Endodermal cell (in vitro differentiated cells): Measurements from ENCODE around the gene GSDME. TPM values are rescaled to one million over a fixed set of nuclear protein-coding genes. Genes with fewer than 3 reads are reported as not detected.

ENCODE experiments used
- DNase-seq: peaks from one replicate; pipeline ENCODE4 v3.0.0-alpha.2; 2017
- H3K27ac ChIP-seq: 2 replicates; pipeline ENCODE4 v1.5.1; 2013; ENCODE audit warnings: mild to moderate bottlenecking, low read depth, low read length, moderate library complexity
- H3K27me3 ChIP-seq: 2 replicates; pipeline ENCODE4 v1.6.1; 2013; ENCODE audit warnings: mild to moderate bottlenecking, low read length, moderate library complexity; ENCODE audit not compliant: insufficient read depth, control insufficient read depth, poor library complexity, severe bottlenecking
- H3K36me3 ChIP-seq: 2 replicates; pipeline ENCODE4 v1.7.0; 2013; ENCODE audit warnings: mild to moderate bottlenecking, low read length, moderate library complexity; ENCODE audit not compliant: control insufficient read depth, insufficient read depth
- H3K4me1 ChIP-seq: one replicate; pipeline ENCODE4 v1.7.0; 2013; ENCODE audit warnings: low read length; ENCODE audit not compliant: control insufficient read depth, insufficient read depth
- H3K4me3 ChIP-seq: 2 replicates; pipeline ENCODE4 v1.5.1; 2013; ENCODE audit warnings: mild to moderate bottlenecking, low read length, moderate library complexity
- H3K9ac ChIP-seq: 2 replicates; pipeline ENCODE4 v1.6.1; 2013; ENCODE audit warnings: mild to moderate bottlenecking, low read length, moderate library complexity; ENCODE audit not compliant: poor library complexity, severe bottlenecking; ENCODE audit errors: extremely low read depth
- H3K9me3 ChIP-seq: 2 replicates; pipeline ENCODE4 v1.6.1; 2013; ENCODE audit warnings: mild to moderate bottlenecking, low read length, moderate library complexity; ENCODE audit not compliant: control insufficient read depth
- H3K27ac Mint-ChIP-seq: 2 replicates; pipeline ENCODE4 v1.8.0; 2020; ENCODE audit warnings: mixed read lengths
- H3K27me3 Mint-ChIP-seq: 2 replicates; pipeline ENCODE4 v1.8.0; 2021; ENCODE audit warnings: mild to moderate bottlenecking, mixed read lengths; ENCODE audit not compliant: insufficient read depth
- H3K36me3 Mint-ChIP-seq: 2 replicates; pipeline ENCODE4 v1.8.0; 2020; ENCODE audit warnings: low read depth, mixed read lengths
- H3K4me1 Mint-ChIP-seq: 2 replicates; pipeline ENCODE4 v1.8.0; 2020; ENCODE audit warnings: mixed read lengths
- H3K4me3 Mint-ChIP-seq: 2 replicates; pipeline ENCODE4 v1.8.0; 2020; ENCODE audit warnings: mild to moderate bottlenecking, moderate library complexity, mixed read lengths
- H3K9me3 Mint-ChIP-seq: 2 replicates; pipeline ENCODE4 v1.8.0; 2020; ENCODE audit warnings: mild to moderate bottlenecking, mixed read lengths
- CTCF ChIP-seq: fragments of 200-600 bp; sonication (generic); conservative IDR thresholded peaks from 2 replicates; pipeline ENCODE4 v1.5.0; 2021; ENCODE audit warnings: antibody characterized with exemption, mild to moderate bottlenecking
- WGBS, 2 experiments: methylation state at CpG; one replicate each; pipeline versions ENCODE4 v1.1.5 to v1.1.7; 2013; ENCODE audit warnings: missing lambda C conversion rate in 2 of 2, mixed read lengths in 1 of 2; ENCODE audit not compliant: insufficient coverage in 1 of 2, insufficient read length in 1 of 2; 5-methylcytosine and 5-hydroxymethylcytosine counted together
- total RNA-seq, 2 donors: library from RNA; stranded (reverse); fragmentation: NEBNext Ultra II Directional in 1 of 2; extraction: Animal tissue kit (Norgen Biotek cat#: 25700) in 1 of 2; gene quantifications; 2 replicates in 1 of 2; 3 replicates in 1 of 2; pipeline ENCODE4 v1.2.1, GENCODE V29; 2021

GSDME gene
- total RNA-seq, 2 donors from 2014 or later: 8.9 to 17.9 TPM

GRCh38 chr7:24653316-24654085 lies 103.8 kb downstream of the GSDME start:
- H3K36me3 Mint-ChIP-seq: peaks cover 8% of the 10 kb centered on the region

GRCh38 chr7:24652251-24652939 lies 104.9 kb downstream of the GSDME start:
- H3K4me3 ChIP-seq: no peak overlapping the region
- Mint-ChIP-seq H3K27me3 (no peaks in the 10 kb centered on the region), H3K4me1 (no peaks in the 10 kb centered on the region), H3K36me3 (peaks cover 4% of the 10 kb centered on the region), H3K4me3 (no peak overlapping the region), H3K9me3 (no peaks in the 10 kb centered on the region), H3K27ac (no peak overlapping the region)
- DNase-seq: no peak
- H3K27ac ChIP-seq: no peak overlapping the region
- H3K36me3 ChIP-seq: peaks cover 23% of the 10 kb centered on the region
- no peaks in the 10 kb centered on the region for H3K9me3 ChIP-seq
- no peak overlapping the region for H3K9ac ChIP-seq
- no peaks in the 10 kb centered on the region for H3K27me3 ChIP-seq
- WGBS, 2 experiments: 91 to 95% methylated on average over 3 to 5 of the region's 5 CpGs
- TF ChIP-seq CTCF: no peak
- no peaks in the 10 kb centered on the region for H3K4me1 ChIP-seq

More at GRCh38 chr7:24653316-24654085, 103.8 kb downstream of the GSDME start:
- no peak overlapping the region for H3K9ac ChIP-seq
- H3K4me3 ChIP-seq: no peak overlapping the region
- Mint-ChIP-seq H3K27me3 (no peaks in the 10 kb centered on the region), H3K4me3 (no peak overlapping the region), H3K4me1 (no peaks in the 10 kb centered on the region), H3K27ac (no peak overlapping the region), H3K9me3 (no peaks in the 10 kb centered on the region)
- no peak for TF ChIP-seq CTCF
- H3K4me1 ChIP-seq: no peaks in the 10 kb centered on the region
- no peaks in the 10 kb centered on the region for H3K27me3 ChIP-seq
- WGBS, 2 experiments: 87 to 96% methylated on average over 3 to 4 of the region's 4 CpGs
- H3K27ac ChIP-seq: no peak overlapping the region
- DNase-seq: no peak
- H3K9me3 ChIP-seq: no peaks in the 10 kb centered on the region
- H3K36me3 ChIP-seq: peaks cover 23% of the 10 kb centered on the region

Other genes with a start within 250 kb of the GSDME start
- 10 to 100 TPM; 45.0 to 46.1 TPM for gene PALS2, start 184.0 kb downstream of the GSDME start, total RNA-seq
- 10 to 100 TPM in 1 of 2 donors, 1 to 10 TPM in 1; 9.8 to 11.3 TPM for gene OSBPL3, start 222.7 kb upstream of the GSDME start, total RNA-seq